ENCODE measurements around the gene CCDC97.

CCDC97 gene

DNA sequence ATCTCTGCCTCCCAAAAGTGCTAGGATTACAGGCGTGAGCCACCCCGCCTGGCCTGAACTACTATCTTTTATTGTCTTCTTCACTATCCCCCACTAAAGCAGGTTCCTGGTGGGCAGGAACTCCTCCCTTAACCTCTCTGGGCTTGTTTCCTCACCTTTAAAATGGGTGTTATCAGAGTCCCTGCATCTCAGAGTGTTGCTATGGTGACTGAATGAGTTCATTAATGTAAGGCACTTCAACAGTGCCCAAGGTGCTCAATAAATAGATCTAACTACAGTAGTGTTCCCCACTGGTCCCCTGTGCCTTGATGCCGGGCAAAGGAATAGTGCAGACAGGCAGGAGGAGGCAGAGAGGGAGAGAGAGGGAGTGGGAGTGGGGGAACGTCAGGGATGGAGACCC, 20.5 kb downstream of the CCDC97 start:
- no peaks in the 10 kb centered on the region for H4K20me1 ChIP-seq (ENCODE audit: insufficient read depth, low read length)
- DNase-seq: no peak
- no peak overlapping the region for H3K4me2 ChIP-seq (ENCODE audit: low read depth, low read length)
- no peak overlapping the region for H2AFZ ChIP-seq (ENCODE audit: low read length)
- H3K9me2 ChIP-seq (replicated peaks; ENCODE audit: insufficient read depth, low read length): no peaks in the 10 kb centered on the region
- no peaks in the 10 kb centered on the region for H3K27me3 ChIP-seq (replicated peaks; ENCODE audit: insufficient read depth, low read length)
- peaks cover 21% of the 10 kb centered on the region for H3F3A ChIP-seq (ENCODE audit: insufficient read depth, low read length)
- H3K9ac ChIP-seq (ENCODE audit: low read length): no peak overlapping the region
- peaks cover 3% of the 10 kb centered on the region; the same call in 1 of the 2 replicates for H3K79me2 ChIP-seq (ENCODE audit: low read length)
- H3K9me3 ChIP-seq (replicated peaks; ENCODE audit: insufficient read depth, low read length): no peaks in the 10 kb centered on the region
- no peak overlapping the region for H3K27ac ChIP-seq (ENCODE audit: low read length)
- no peaks in the 10 kb centered on the region for H3K36me3 ChIP-seq (replicated peaks; ENCODE audit: insufficient read depth, low read length)
- H3K4me3 ChIP-seq (ENCODE audit: low read length): no peak overlapping the region
- H3K4me1 ChIP-seq (ENCODE audit: low read length): peaks cover 18% of the 10 kb centered on the region
- TF ChIP-seq, protein P1, sequence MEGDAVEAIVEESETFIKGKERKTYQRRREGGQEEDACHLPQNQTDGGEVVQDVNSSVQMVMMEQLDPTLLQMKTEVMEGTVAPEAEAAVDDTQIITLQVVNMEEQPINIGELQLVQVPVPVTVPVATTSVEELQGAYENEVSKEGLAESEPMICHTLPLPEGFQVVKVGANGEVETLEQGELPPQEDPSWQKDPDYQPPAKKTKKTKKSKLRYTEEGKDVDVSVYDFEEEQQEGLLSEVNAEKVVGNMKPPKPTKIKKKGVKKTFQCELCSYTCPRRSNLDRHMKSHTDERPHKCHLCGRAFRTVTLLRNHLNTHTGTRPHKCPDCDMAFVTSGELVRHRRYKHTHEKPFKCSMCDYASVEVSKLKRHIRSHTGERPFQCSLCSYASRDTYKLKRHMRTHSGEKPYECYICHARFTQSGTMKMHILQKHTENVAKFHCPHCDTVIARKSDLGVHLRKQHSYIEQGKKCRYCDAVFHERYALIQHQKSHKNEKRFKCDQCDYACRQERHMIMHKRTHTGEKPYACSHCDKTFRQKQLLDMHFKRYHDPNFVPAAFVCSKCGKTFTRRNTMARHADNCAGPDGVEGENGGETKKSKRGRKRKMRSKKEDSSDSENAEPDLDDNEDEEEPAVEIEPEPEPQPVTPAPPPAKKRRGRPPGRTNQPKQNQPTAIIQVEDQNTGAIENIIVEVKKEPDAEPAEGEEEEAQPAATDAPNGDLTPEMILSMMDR (IDR thresholded peaks at IDR 0.05; ENCODE audit: low read length): no peak
- TF ChIP-seq EZH2phosphoT487 (IDR thresholded peaks at IDR 0.05; ENCODE audit: low read length) (no peak), EZH2 (optimal IDR thresholded peaks at IDR 0.05; ENCODE audit: low read depth, low read length) (no peak)

DNA sequence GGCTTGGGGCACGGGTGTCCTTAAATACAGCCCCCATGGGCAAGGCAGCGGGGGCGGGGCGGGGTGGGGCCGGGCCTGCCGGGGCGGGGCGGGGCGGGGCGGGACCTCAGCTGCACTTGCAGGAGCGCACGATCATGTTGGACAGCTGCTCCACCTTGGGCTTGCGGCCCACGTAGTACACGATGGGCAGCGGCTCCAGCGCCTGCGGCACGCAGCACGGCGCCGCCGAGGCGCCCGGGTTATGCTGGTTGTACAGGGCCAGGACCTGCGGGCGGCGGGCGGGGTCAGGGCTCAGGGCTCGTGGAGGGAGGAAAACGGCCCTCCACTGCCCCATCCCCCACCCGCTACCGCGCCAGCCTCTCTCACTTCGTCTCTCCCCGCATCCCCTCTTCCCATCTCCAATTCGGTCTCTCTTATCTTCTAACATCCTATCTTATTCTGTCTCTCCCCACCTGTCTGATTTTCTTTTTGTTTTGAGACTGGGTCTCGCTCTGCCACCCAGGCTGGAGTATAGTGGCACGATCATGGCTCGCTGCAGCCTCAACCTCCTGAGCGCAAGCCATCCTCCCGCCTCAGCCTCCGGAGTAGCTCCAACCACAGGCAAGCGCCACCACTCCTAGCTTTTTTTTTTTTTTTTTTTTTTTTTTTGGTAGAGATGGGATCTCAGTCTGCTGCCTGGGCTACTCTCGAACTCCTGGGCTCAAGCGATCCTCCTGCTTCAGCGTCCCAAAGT, 21.1 kb downstream of the CCDC97 start:
- Histone ChIP-seq H3K27me3 (replicated peaks; ENCODE audit: insufficient read depth, low read length) (no peaks in the 10 kb centered on the region), H3K9me2 (replicated peaks; ENCODE audit: insufficient read depth, low read length) (no peaks in the 10 kb centered on the region), H3K79me2 (ENCODE audit: low read length) (peaks cover 3% of the 10 kb centered on the region; the same call in 1 of the 2 replicates), H4K20me1 (ENCODE audit: insufficient read depth, low read length) (no peaks in the 10 kb centered on the region), H3K4me2 (ENCODE audit: low read depth, low read length) (no peak overlapping the region), H3K27ac (ENCODE audit: low read length) (no peak overlapping the region), H3K9ac (ENCODE audit: low read length) (no peak overlapping the region), H3K4me3 (ENCODE audit: low read length) (no peak overlapping the region), H2AFZ (ENCODE audit: low read length) (no peak overlapping the region), H3K4me1 (ENCODE audit: low read length) (peaks cover 18% of the 10 kb centered on the region), H3K36me3 (replicated peaks; ENCODE audit: insufficient read depth, low read length) (no peaks in the 10 kb centered on the region), H3F3A (ENCODE audit: insufficient read depth, low read length) (peaks cover 21% of the 10 kb centered on the region), H3K9me3 (replicated peaks; ENCODE audit: insufficient read depth, low read length) (no peaks in the 10 kb centered on the region)
- DNase-seq: no peak
- TF ChIP-seq EZH2phosphoT487 (IDR thresholded peaks at IDR 0.05; ENCODE audit: low read length): no peak
- TF ChIP-seq, protein P1 (IDR thresholded peaks at IDR 0.05; ENCODE audit: low read length): no peak
- TF ChIP-seq EZH2 (optimal IDR thresholded peaks at IDR 0.05; ENCODE audit: low read depth, low read length): no peak

DNA sequence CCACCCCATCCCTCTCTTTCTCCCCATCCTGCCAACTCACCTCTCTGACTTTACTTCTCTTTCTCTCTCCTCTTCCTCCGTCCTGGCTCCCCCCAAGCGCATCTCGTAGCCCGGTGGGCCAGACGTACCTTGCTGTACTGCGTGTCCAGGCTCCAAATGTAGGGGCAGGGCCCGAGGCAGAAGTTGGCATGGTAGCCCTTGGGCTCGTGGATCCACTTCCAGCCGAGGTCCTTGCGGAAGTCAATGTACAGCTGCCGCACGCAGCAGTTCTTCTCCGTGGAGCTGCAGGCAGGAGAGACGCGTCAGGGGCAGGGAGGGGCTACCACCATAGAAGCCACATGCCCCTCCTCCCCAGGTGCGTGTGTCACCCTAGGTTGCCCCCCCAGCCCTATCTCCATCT, 22.0 kb downstream of the CCDC97 start:
- Histone ChIP-seq H3K27ac (ENCODE audit: low read length) (no peak overlapping the region), H3K36me3 (replicated peaks; ENCODE audit: insufficient read depth, low read length) (no peaks in the 10 kb centered on the region), H3K9me2 (replicated peaks; ENCODE audit: insufficient read depth, low read length) (no peaks in the 10 kb centered on the region), H3K4me1 (ENCODE audit: low read length) (peaks cover 14% of the 10 kb centered on the region), H3K27me3 (replicated peaks; ENCODE audit: insufficient read depth, low read length) (no peaks in the 10 kb centered on the region), H3K4me2 (ENCODE audit: low read depth, low read length) (no peak overlapping the region), H3K4me3 (ENCODE audit: low read length) (no peak overlapping the region), H3K9ac (ENCODE audit: low read length) (no peak overlapping the region), H2AFZ (ENCODE audit: low read length) (no peak overlapping the region), H3F3A (ENCODE audit: insufficient read depth, low read length) (peaks cover 15% of the 10 kb centered on the region), H3K9me3 (replicated peaks; ENCODE audit: insufficient read depth, low read length) (no peaks in the 10 kb centered on the region), H3K79me2 (ENCODE audit: low read length) (peaks cover under 1% of the 10 kb centered on the region; the same call in 1 of the 2 replicates), H4K20me1 (ENCODE audit: insufficient read depth, low read length) (no peaks in the 10 kb centered on the region)
- no peak for DNase-seq
- TF ChIP-seq, protein P1 (IDR thresholded peaks at IDR 0.05; ENCODE audit: low read length): no peak
- TF ChIP-seq EZH2phosphoT487 (IDR thresholded peaks at IDR 0.05; ENCODE audit: low read length) (no peak), EZH2 (optimal IDR thresholded peaks at IDR 0.05; ENCODE audit: low read depth, low read length) (no peak)
